ENCODE data around the gene HBG1. TPM values are rescaled to one million over a fixed set of nuclear protein-coding genes. Genes with fewer than 3 reads are reported as not detected.

The HBG1 gene
- total and polyA plus RNA-seq, 2 donors from 2014 or later, result not detected

- Histone ChIP-seq H3K9ac (ENCODE audit: low read length in 3 of 3) (no peak overlapping the region), H3K36me3 (ENCODE audit: control insufficient read depth in 2 of 3, insufficient read depth in 3 of 3, low read length in 3 of 3) (no peaks in the 10 kb centered on the region), H3K4me3 (ENCODE audit: low read length in 3 of 3) (no peak overlapping the region), H3K9me3 (ENCODE audit: control insufficient read depth in 2 of 3, insufficient read depth in 1 of 3, low read length in 3 of 3) (no peaks in the 10 kb centered on the region), H3K27ac (ENCODE audit: low read depth in 2 of 2, low read length in 2 of 2) (no peak overlapping the region), H3K27me3 (ENCODE audit: control insufficient read depth, insufficient read depth, low read length) (no peaks in the 10 kb centered on the region), H3K4me1 (ENCODE audit: control insufficient read depth in 2 of 3, insufficient read depth in 2 of 3, low read depth in 1 of 3, low read length in 3 of 3) (peaks cover 0 to 6% (median 0%) of the 10 kb centered on the region in 3 donors)
- no peak for FAIRE-seq
- no peak for TF ChIP-seq CTCF (IDR thresholded peaks at IDR 0.05; ENCODE audit: borderline replicate concordance, extremely low read depth, insufficient read depth)
- no peak for DNase-seq
- intact Hi-C loops (cut with DNase I), result no loop called here
Measured at GRCh38 chr11:5229796-5230195, 19.9 kb downstream of the HBG1 start.

GRCh38 chr11:5229356-5229755 is 20.3 kb downstream of the HBG1 start:
- Histone ChIP-seq H3K9ac (ENCODE audit: low read length in 3 of 3) (no peak overlapping the region), H3K4me3 (ENCODE audit: low read length in 3 of 3) (no peak overlapping the region), H3K4me1 (ENCODE audit: control insufficient read depth in 2 of 3, insufficient read depth in 2 of 3, low read depth in 1 of 3, low read length in 3 of 3) (peaks cover 0 to 5% (median 0%) of the 10 kb centered on the region in 3 donors), H3K9me3 (ENCODE audit: control insufficient read depth in 2 of 3, insufficient read depth in 1 of 3, low read length in 3 of 3) (no peaks in the 10 kb centered on the region), H3K27me3 (ENCODE audit: control insufficient read depth, insufficient read depth, low read length) (no peaks in the 10 kb centered on the region), H3K27ac (ENCODE audit: low read depth in 2 of 2, low read length in 2 of 2) (no peak overlapping the region), H3K36me3 (ENCODE audit: control insufficient read depth in 2 of 3, insufficient read depth in 3 of 3, low read length in 3 of 3) (no peaks in the 10 kb centered on the region)
- DNase-seq, result no peak
- no peak for TF ChIP-seq CTCF (IDR thresholded peaks at IDR 0.05; ENCODE audit: borderline replicate concordance, extremely low read depth, insufficient read depth)
- no peak for FAIRE-seq
- intact Hi-C loops (cut with DNase I), result no loop called here

GRCh38 chr11:5228124-5228523 is 21.5 kb downstream of the HBG1 start:
- H3K4me1 ChIP-seq (ENCODE audit: control insufficient read depth in 2 of 3, insufficient read depth in 2 of 3, low read depth in 1 of 3, low read length in 3 of 3), result no peaks in the 10 kb centered on the region
- H3K4me3 ChIP-seq (ENCODE audit: low read length in 3 of 3), result no peak overlapping the region
- H3K9me3 ChIP-seq (ENCODE audit: control insufficient read depth in 2 of 3, insufficient read depth in 1 of 3, low read length in 3 of 3), result no peaks in the 10 kb centered on the region
- no peak overlapping the region for H3K27ac ChIP-seq (ENCODE audit: low read depth in 2 of 2, low read length in 2 of 2)
- H3K27me3 ChIP-seq (ENCODE audit: control insufficient read depth, insufficient read depth, low read length), result no peaks in the 10 kb centered on the region
- no peak overlapping the region for H3K9ac ChIP-seq (ENCODE audit: low read length in 3 of 3)
- DNase-seq (peak in 1 of 5 donors; percentile 22), FAIRE-seq (no peak)
- TF ChIP-seq CTCF (IDR thresholded peaks at IDR 0.05; ENCODE audit: borderline replicate concordance, extremely low read depth, insufficient read depth), result no peak
- H3K36me3 ChIP-seq (ENCODE audit: control insufficient read depth in 2 of 3, insufficient read depth in 3 of 3, low read length in 3 of 3), result no peaks in the 10 kb centered on the region
- intact Hi-C loops (cut with DNase I), result no loop called here

GRCh38 chr11:5227681-5228080 is 22.0 kb downstream of the HBG1 start:
- Histone ChIP-seq H3K4me3 (ENCODE audit: low read length in 3 of 3) (no peak overlapping the region), H3K9me3 (ENCODE audit: control insufficient read depth in 2 of 3, insufficient read depth in 1 of 3, low read length in 3 of 3) (no peaks in the 10 kb centered on the region), H3K36me3 (ENCODE audit: control insufficient read depth in 2 of 3, insufficient read depth in 3 of 3, low read length in 3 of 3) (no peaks in the 10 kb centered on the region), H3K4me1 (ENCODE audit: control insufficient read depth in 2 of 3, insufficient read depth in 2 of 3, low read depth in 1 of 3, low read length in 3 of 3) (no peaks in the 10 kb centered on the region), H3K27ac (ENCODE audit: low read depth in 2 of 2, low read length in 2 of 2) (no peak overlapping the region), H3K9ac (ENCODE audit: low read length in 3 of 3) (no peak overlapping the region), H3K27me3 (ENCODE audit: control insufficient read depth, insufficient read depth, low read length) (no peaks in the 10 kb centered on the region)
- DNase-seq, result no peak
- no peak for FAIRE-seq
- no peak for TF ChIP-seq CTCF (IDR thresholded peaks at IDR 0.05; ENCODE audit: borderline replicate concordance, extremely low read depth, insufficient read depth)
- intact Hi-C loops (cut with DNase I), result no loop called here
